SK-N-SH treated with all-trans-retinoic acid at 6 μM for 48 hours (cell line): ENCODE results near the gene ARL6IP4.

ENCODE experiments used
- ATAC-seq: fragments of 200-7000 bp; cut with Tn5 transposase; 3 replicates; pipeline ENCODE4 v1.9.1; 2020; ENCODE audit warnings: mild to moderate bottlenecking, moderate library complexity
- ARNTL ChIP-seq: fragments of 450-650 bp; formaldehyde crosslinking; IDR thresholded peaks from 2 replicates; pipeline ENCODE4 v1.5.0; 2020; ENCODE audit warnings: low read depth, mild to moderate bottlenecking, moderate library complexity, borderline replicate concordance
- BACH2 ChIP-seq: fragments of 250-450 bp; sonication (Bioruptor Pico); IDR thresholded peaks from 2 replicates; pipeline ENCODE4 v1.9.0; 2021; ENCODE audit warnings: mild to moderate bottlenecking, borderline replicate concordance
- CSDC2 ChIP-seq: fragments of 250-450 bp; sonication (Bioruptor Pico); IDR thresholded peaks from 2 replicates; pipeline ENCODE4 v1.5.0; 2020; ENCODE audit warnings: mild to moderate bottlenecking, moderate library complexity
- CSRNP3 ChIP-seq: fragments of 250-450 bp; sonication (Bioruptor Pico); IDR thresholded peaks from 2 replicates; pipeline ENCODE4 v1.5.1; 2021; ENCODE audit warnings: mild to moderate bottlenecking, moderate library complexity
- ESRRG ChIP-seq: fragments of 250-450 bp; sonication (Bioruptor Pico); IDR thresholded peaks from 2 replicates; pipeline ENCODE4 v1.6.1; 2021; ENCODE audit warnings: mild to moderate bottlenecking
- ISL1 ChIP-seq: fragments of 250-450 bp; sonication (Bioruptor Pico); IDR thresholded peaks from 2 replicates; pipeline ENCODE4 v2.1.2; 2022; ENCODE audit warnings: mild to moderate bottlenecking, moderate library complexity
- OSR1 ChIP-seq: fragments of 250-450 bp; sonication (Bioruptor Pico); IDR thresholded peaks from 2 replicates; pipeline ENCODE4 v1.8.0; 2022; ENCODE audit warnings: moderate library complexity, mild to moderate bottlenecking, inconsistent platforms
- POU6F1 ChIP-seq: fragments of 250-450 bp; sonication (Bioruptor Pico); IDR thresholded peaks from 2 replicates; pipeline ENCODE4 v1.8.0; 2021; ENCODE audit warnings: low read depth, mild to moderate bottlenecking, moderate library complexity, borderline replicate concordance
- PPARA ChIP-seq: fragments of 250-450 bp; sonication (Bioruptor Pico); IDR thresholded peaks from 2 replicates; pipeline ENCODE4 v1.5.0; 2020; ENCODE audit warnings: mild to moderate bottlenecking, borderline replicate concordance
- RARB ChIP-seq: fragments of 250-450 bp; sonication (Bioruptor Pico); IDR thresholded peaks from 2 replicates; pipeline ENCODE4 v1.8.0; 2021; ENCODE audit warnings: mild to moderate bottlenecking, moderate library complexity
- TCF4 ChIP-seq: fragments of 250-450 bp; sonication (Bioruptor Pico); IDR thresholded peaks from 2 replicates; pipeline ENCODE4 v1.8.0; 2021; ENCODE audit warnings: mild to moderate bottlenecking, moderate library complexity, borderline replicate concordance
- TOX ChIP-seq: fragments of 250-450 bp; sonication (Bioruptor Pico); IDR thresholded peaks from 2 replicates; pipeline ENCODE4 v1.8.0; 2021; ENCODE audit warnings: mild to moderate bottlenecking, moderate library complexity, borderline replicate concordance
- TSHZ2 ChIP-seq: fragments of 250-450 bp; sonication (Bioruptor Pico); IDR thresholded peaks from 2 replicates; pipeline ENCODE4 v1.5.0; 2020; ENCODE audit warnings: mild to moderate bottlenecking, moderate library complexity
- ZC3H10 ChIP-seq: fragments of 250-450 bp; sonication (Bioruptor Pico); IDR thresholded peaks from 2 replicates; pipeline ENCODE4 v1.5.1; 2021; ENCODE audit warnings: mild to moderate bottlenecking, moderate library complexity
- ZFP3 ChIP-seq: fragments of 250-450 bp; sonication (Bioruptor Pico); IDR thresholded peaks from 2 replicates; pipeline ENCODE4 v1.5.0; 2020; ENCODE audit warnings: mild to moderate bottlenecking, moderate library complexity
- ZFP30 ChIP-seq: fragments of 450-650 bp; formaldehyde crosslinking; IDR thresholded peaks from 2 replicates; pipeline ENCODE4 v1.5.0; 2022; ENCODE audit warnings: mild to moderate bottlenecking, moderate library complexity
- ZNF565 ChIP-seq: fragments of 450-650 bp; formaldehyde crosslinking; conservative IDR thresholded peaks from 2 replicates; pipeline ENCODE4 v1.5.0; 2020; ENCODE audit warnings: low read depth, mild to moderate bottlenecking, moderate library complexity
- ZNF70 ChIP-seq: fragments of 450-650 bp; formaldehyde crosslinking; IDR thresholded peaks from 2 replicates; pipeline ENCODE4 v1.5.0; 2020; ENCODE audit warnings: mild to moderate bottlenecking, moderate library complexity
- ZNF8 ChIP-seq: fragments of 450-650 bp; formaldehyde crosslinking; IDR thresholded peaks from 2 replicates; pipeline ENCODE4 v1.5.0; 2020; ENCODE audit warnings: mild to moderate bottlenecking, moderate library complexity
- TF ChIP-seq, protein P1 (sequence below): fragments of 250-450 bp; sonication (Bioruptor Pico); IDR thresholded peaks from 2 replicates; pipeline ENCODE4 v1.8.0; 2020; ENCODE audit warnings: mild to moderate bottlenecking, moderate library complexity, borderline replicate concordance
- TF ChIP-seq, protein P2 (sequence below): fragments of 250-450 bp; sonication (Bioruptor Pico); IDR thresholded peaks from 2 replicates; pipeline ENCODE4 v1.5.1; 2020; ENCODE audit warnings: low read depth, mild to moderate bottlenecking, moderate library complexity

ARL6IP4 gene

GRCh38 chr12:122995503-122996187, 15.2 kb downstream of the ARL6IP4 start:
- ATAC-seq, result no peak
- TF ChIP-seq, protein P1, sequence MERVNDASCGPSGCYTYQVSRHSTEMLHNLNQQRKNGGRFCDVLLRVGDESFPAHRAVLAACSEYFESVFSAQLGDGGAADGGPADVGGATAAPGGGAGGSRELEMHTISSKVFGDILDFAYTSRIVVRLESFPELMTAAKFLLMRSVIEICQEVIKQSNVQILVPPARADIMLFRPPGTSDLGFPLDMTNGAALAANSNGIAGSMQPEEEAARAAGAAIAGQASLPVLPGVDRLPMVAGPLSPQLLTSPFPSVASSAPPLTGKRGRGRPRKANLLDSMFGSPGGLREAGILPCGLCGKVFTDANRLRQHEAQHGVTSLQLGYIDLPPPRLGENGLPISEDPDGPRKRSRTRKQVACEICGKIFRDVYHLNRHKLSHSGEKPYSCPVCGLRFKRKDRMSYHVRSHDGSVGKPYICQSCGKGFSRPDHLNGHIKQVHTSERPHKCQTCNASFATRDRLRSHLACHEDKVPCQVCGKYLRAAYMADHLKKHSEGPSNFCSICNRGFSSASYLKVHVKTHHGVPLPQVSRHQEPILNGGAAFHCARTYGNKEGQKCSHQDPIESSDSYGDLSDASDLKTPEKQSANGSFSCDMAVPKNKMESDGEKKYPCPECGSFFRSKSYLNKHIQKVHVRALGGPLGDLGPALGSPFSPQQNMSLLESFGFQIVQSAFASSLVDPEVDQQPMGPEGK (CRISPR knock-in tag), result no peak
- TF ChIP-seq ZNF8 (CRISPR knock-in tag), result no peak
- TF ChIP-seq ZNF70 (CRISPR knock-in tag), result no peak
- TF ChIP-seq ARNTL (CRISPR knock-in tag), result no peak
- no peak for TF ChIP-seq ISL1 (CRISPR knock-in tag)
- TF ChIP-seq, all 23 proteins: peak for 0

- TF ChIP-seq ESRRG (CRISPR knock-in tag) (no peak), TOX (CRISPR knock-in tag) (no peak), ZFP30 (CRISPR knock-in tag) (no peak), ARNTL (CRISPR knock-in tag) (no peak), ZFP3 (CRISPR knock-in tag) (no peak), CSDC2 (no peak), RARB (CRISPR knock-in tag) (no peak), ZC3H10 (no peak), BACH2 (CRISPR knock-in tag) (no peak), ZNF70 (CRISPR knock-in tag) (no peak), ZNF8 (CRISPR knock-in tag) (no peak), TSHZ2 (CRISPR knock-in tag) (no peak), ISL1 (CRISPR knock-in tag) (no peak), PPARA (CRISPR knock-in tag) (no peak), TCF4 (no peak), OSR1 (CRISPR knock-in tag) (no peak)
- TF ChIP-seq, protein P2, sequence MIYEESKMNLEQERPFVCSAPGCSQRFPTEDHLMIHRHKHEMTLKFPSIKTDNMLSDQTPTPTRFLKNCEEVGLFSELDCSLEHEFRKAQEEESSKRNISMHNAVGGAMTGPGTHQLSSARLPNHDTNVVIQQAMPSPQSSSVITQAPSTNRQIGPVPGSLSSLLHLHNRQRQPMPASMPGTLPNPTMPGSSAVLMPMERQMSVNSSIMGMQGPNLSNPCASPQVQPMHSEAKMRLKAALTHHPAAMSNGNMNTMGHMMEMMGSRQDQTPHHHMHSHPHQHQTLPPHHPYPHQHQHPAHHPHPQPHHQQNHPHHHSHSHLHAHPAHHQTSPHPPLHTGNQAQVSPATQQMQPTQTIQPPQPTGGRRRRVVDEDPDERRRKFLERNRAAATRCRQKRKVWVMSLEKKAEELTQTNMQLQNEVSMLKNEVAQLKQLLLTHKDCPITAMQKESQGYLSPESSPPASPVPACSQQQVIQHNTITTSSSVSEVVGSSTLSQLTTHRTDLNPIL, result no peak
- ATAC-seq, result no peak
These were observed 15.7 kb downstream of the ARL6IP4 start for GRCh38 chr12:122996188-122996601.

DNA sequence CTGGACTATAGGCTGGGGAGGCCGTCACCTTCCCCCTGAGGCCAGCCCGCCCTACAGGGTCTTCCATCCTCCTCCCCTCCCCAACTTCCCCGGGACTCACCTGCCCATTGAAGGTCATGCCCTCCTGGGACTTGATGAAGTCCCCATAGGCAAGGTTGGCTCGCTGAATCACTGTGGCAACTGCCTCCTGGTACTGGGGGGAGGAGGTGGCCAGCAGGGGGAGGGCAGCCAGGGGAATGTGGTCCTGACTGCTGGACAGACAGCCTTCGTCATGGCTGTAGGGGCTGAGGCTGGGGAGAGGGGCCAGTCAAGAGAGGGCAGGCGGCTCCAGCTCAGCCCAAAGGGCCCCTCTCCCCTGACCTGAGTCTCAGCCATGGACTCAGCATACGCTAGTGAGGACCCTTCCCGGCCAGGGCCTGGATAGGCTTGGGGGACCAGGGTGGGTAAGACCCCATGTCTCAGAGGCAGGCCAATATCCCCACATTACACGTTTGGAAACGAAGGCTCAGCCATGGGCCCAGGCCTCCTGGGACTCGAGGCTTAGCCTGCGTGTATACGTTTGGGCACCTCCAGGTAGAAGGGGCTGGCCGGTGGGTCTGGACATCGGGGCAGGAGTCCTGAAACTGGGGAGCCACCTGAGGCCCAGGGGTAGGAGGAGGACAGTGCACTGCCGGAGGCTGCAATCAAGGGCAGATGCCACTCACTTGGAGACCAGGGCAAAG, 16.3 kb downstream of the ARL6IP4 start:
- TF ChIP-seq ZFP3 (CRISPR knock-in tag) (no peak), ISL1 (CRISPR knock-in tag) (no peak), BACH2 (CRISPR knock-in tag) (no peak), ZFP30 (CRISPR knock-in tag) (no peak), TCF4 (no peak), POU6F1 (no peak), ARNTL (CRISPR knock-in tag) (no peak), CSRNP3 (no peak), TOX (CRISPR knock-in tag) (no peak), ZNF565 (no peak)
- no peak for ATAC-seq
